Type B pancreatic cell (in vitro differentiated cells): ENCODE measurements around the gene GPS2. TPM values are rescaled to one million over a fixed set of nuclear protein-coding genes. Genes with fewer than 3 reads are reported as not detected.

Experiments used
- DNase-seq: peaks from one replicate; pipeline ENCODE4 v3.0.0; 2021; ENCODE audit warnings: mixed read lengths; ENCODE audit not compliant: unreplicated experiment; ENCODE audit errors: extremely low spot score
- H3K27ac Mint-ChIP-seq: 2 replicates; pipeline ENCODE4 v1.8.0; 2021; ENCODE audit warnings: mild to moderate bottlenecking, mixed read lengths
- H3K27me3 Mint-ChIP-seq: 2 replicates; pipeline ENCODE4 v1.8.0; 2021; ENCODE audit warnings: mixed read lengths
- H3K36me3 Mint-ChIP-seq: 2 replicates; pipeline ENCODE4 v1.8.0; 2021; ENCODE audit warnings: mixed read lengths
- H3K4me1 Mint-ChIP-seq: one replicate; pipeline ENCODE4 v1.8.0; 2021; ENCODE audit warnings: mixed read lengths; ENCODE audit not compliant: unreplicated experiment
- H3K4me3 Mint-ChIP-seq: 2 replicates; pipeline ENCODE4 v1.8.0; 2021; ENCODE audit warnings: mild to moderate bottlenecking, mixed read lengths
- H3K9me3 Mint-ChIP-seq: 2 replicates; pipeline ENCODE4 v1.8.0; 2021; ENCODE audit warnings: mixed read lengths
- total RNA-seq: library from RNA; stranded (reverse); gene quantifications from 2 replicates; pipeline ENCODE4 v1.2.1, GENCODE V29; 2021; ENCODE audit warnings: low replicate concordance
- TF ChIP-seq, protein P1 (sequence below): fragments of 200-600 bp; sonication (generic); conservative IDR thresholded peaks from 2 replicates; pipeline ENCODE4 v1.5.0; 2021; ENCODE audit warnings: antibody characterized with exemption, mild to moderate bottlenecking

GPS2 gene
- total RNA-seq, 1 donor from 2014 or later = 75.4 TPM

DNA sequence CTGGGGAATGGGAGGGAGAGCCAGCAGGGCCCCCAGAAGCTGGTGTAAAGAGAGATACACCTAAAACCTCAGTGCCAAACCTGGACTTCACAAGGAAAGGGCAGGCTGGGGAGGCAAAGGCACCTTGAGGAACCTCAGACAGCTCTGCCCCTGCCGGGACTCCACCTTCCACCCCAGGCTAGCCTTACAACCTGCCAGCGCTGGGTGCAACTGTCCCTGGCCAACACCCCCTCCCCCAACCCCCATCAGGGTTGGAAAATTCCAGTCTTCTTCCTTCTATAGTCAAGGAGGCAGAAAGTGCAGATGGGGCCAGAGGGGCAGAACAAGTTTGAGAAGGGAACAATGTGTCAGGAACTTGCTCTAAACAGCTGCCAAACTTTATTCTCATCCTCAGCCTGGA, 23.0 kb downstream of the GPS2 start:
- H3K4me3 Mint-ChIP-seq = no peak overlapping the region
- no peaks in the 10 kb centered on the region for H3K36me3 Mint-ChIP-seq
- no peak overlapping the region for H3K27ac Mint-ChIP-seq
- TF ChIP-seq, protein P1, sequence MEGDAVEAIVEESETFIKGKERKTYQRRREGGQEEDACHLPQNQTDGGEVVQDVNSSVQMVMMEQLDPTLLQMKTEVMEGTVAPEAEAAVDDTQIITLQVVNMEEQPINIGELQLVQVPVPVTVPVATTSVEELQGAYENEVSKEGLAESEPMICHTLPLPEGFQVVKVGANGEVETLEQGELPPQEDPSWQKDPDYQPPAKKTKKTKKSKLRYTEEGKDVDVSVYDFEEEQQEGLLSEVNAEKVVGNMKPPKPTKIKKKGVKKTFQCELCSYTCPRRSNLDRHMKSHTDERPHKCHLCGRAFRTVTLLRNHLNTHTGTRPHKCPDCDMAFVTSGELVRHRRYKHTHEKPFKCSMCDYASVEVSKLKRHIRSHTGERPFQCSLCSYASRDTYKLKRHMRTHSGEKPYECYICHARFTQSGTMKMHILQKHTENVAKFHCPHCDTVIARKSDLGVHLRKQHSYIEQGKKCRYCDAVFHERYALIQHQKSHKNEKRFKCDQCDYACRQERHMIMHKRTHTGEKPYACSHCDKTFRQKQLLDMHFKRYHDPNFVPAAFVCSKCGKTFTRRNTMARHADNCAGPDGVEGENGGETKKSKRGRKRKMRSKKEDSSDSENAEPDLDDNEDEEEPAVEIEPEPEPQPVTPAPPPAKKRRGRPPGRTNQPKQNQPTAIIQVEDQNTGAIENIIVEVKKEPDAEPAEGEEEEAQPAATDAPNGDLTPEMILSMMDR = no peak
- no peak for DNase-seq
- peaks cover 52% of the 10 kb centered on the region for H3K27me3 Mint-ChIP-seq
- peaks cover 19% of the 10 kb centered on the region for H3K4me1 Mint-ChIP-seq
- H3K9me3 Mint-ChIP-seq = no peaks in the 10 kb centered on the region

GRCh38 chr17:7290685-7291084, 24.5 kb downstream of the GPS2 start:
- DNase-seq = no peak
- no peak overlapping the region for H3K27ac Mint-ChIP-seq
- H3K27me3 Mint-ChIP-seq = peaks cover 40% of the 10 kb centered on the region
- H3K4me3 Mint-ChIP-seq = no peak overlapping the region
- H3K36me3 Mint-ChIP-seq = no peaks in the 10 kb centered on the region
- no peaks in the 10 kb centered on the region for H3K9me3 Mint-ChIP-seq
- peaks cover 14% of the 10 kb centered on the region for H3K4me1 Mint-ChIP-seq
- TF ChIP-seq, protein P1 = no peak

DNA sequence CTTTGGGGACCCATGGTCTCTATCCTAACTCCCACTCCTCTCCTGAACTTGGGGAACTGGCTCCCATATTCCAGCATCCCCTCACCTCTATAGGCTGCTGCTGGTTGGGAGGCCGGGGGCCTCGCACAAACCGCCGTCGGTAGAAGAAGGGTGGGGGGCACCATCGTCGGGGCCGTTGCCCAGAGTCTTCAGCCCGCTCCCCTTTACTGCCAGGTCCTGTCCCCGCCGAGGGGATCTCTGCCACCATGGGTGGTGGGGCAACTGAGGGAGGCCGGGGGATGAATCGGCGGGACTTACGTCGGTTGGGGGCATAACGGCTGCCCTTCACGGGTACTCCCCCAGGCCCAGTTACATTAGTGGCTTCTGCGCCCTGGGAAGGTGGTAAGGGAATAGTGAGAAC, 25.0 kb downstream of the GPS2 start:
- TF ChIP-seq, protein P1 = no peak
- DNase-seq = no peak
- Mint-ChIP-seq H3K27me3 (peaks cover 36% of the 10 kb centered on the region), H3K4me1 (peaks cover 14% of the 10 kb centered on the region), H3K27ac (no peak overlapping the region), H3K36me3 (no peaks in the 10 kb centered on the region), H3K4me3 (no peak overlapping the region), H3K9me3 (no peaks in the 10 kb centered on the region)

- DNase-seq = no peak
- Mint-ChIP-seq H3K4me3 (no peak overlapping the region), H3K36me3 (no peaks in the 10 kb centered on the region), H3K9me3 (no peaks in the 10 kb centered on the region), H3K27ac (no peak overlapping the region), H3K27me3 (peaks cover 32% of the 10 kb centered on the region), H3K4me1 (peaks cover 14% of the 10 kb centered on the region)
- TF ChIP-seq, protein P1 = no peak
Observed at GRCh38 chr17:7289256-7290032, 25.7 kb downstream of the GPS2 start.

DNA sequence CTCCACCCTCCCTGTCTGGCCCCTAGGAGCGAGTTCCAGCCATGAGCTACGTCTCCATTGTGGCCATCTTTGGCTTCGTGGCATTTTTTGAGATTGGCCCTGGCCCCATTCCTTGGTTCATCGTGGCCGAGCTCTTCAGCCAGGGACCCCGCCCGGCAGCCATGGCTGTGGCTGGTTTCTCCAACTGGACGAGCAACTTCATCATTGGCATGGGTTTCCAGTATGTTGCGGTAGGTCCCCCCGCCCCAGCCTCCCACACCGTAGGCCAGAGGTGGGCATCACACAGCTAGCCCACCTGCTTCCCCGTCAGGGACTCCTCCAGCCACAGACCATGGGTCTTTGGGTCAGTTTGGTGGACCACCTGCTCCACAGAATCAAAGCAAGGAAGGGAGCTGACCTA, 29.5 kb downstream of the GPS2 start:
- TF ChIP-seq, protein P1 = no peak
- Mint-ChIP-seq H3K27me3 (peaks cover 17% of the 10 kb centered on the region), H3K4me3 (no peak overlapping the region), H3K4me1 (peaks cover 6% of the 10 kb centered on the region), H3K27ac (no peak overlapping the region), H3K9me3 (no peaks in the 10 kb centered on the region), H3K36me3 (no peaks in the 10 kb centered on the region)
- no peak for DNase-seq
